ENCODE data around the gene OR52A5. TPM values are rescaled to one million over a fixed set of nuclear protein-coding genes. Genes with fewer than 3 reads are reported as not detected.

The OR52A5 gene
- total RNA-seq, 2 donors from 2014 or later, result not detected

Other genes with a start within 250 kb of the OR52A5 start
- not detected for gene OR51A7, start 234.6 kb downstream of the OR52A5 start, total RNA-seq
- not detected for gene OR51G2, start 219.0 kb downstream of the OR52A5 start, total RNA-seq
- not detected for gene OR51G1, start 214.0 kb downstream of the OR52A5 start, total RNA-seq
- gene OR51A4, start 190.8 kb downstream of the OR52A5 start, total RNA-seq, result not detected
- gene OR51A2, start 182.6 kb downstream of the OR52A5 start, total RNA-seq, result not detected
- gene OR51L1, start 143.5 kb downstream of the OR52A5 start, total RNA-seq, result not detected
- gene OR52J3, start 91.8 kb downstream of the OR52A5 start, total RNA-seq, result not detected
- gene OR52E2, start 78.7 kb downstream of the OR52A5 start, total RNA-seq, result not detected
- gene OR52E1, start 68.8 kb downstream of the OR52A5 start, total RNA-seq, result not detected
- not detected for gene OR52A1, start 16.4 kb upstream of the OR52A5 start, total RNA-seq
- not detected for gene OR51V1, start 62.3 kb upstream of the OR52A5 start, total RNA-seq
- not detected for gene HBB, start 88.7 kb upstream of the OR52A5 start, total RNA-seq
- 1 to 10 TPM in 1 of 2 donors, not detected in 1; 1.6 TPM for gene HBD, start 96.1 kb upstream of the OR52A5 start, total RNA-seq
- gene HBG1, start 111.5 kb upstream of the OR52A5 start, total RNA-seq, result not detected
- gene HBG2, start 116.4 kb upstream of the OR52A5 start, total RNA-seq, result under 1 TPM in 1 of 2 donors, not detected in 1; 0.41 TPM
- gene HBE1, start 131.6 kb upstream of the OR52A5 start, total RNA-seq, result not detected
- gene OR51B4, start 163.6 kb upstream of the OR52A5 start, total RNA-seq, result not detected
- not detected for gene OR51B2, start 185.9 kb upstream of the OR52A5 start, total RNA-seq
- under 1 TPM in 1 of 2 donors, not detected in 1; 0.34 TPM for gene OR51B5, start 205.2 kb upstream of the OR52A5 start, total RNA-seq
- not detected for gene OR51B6, start 213.2 kb upstream of the OR52A5 start, total RNA-seq
- not detected for gene OR51M1, start 245.5 kb upstream of the OR52A5 start, total RNA-seq

All from activated naive CD4-positive, alpha-beta T cell treated with anti-CD3 and anti-CD28 coated beads, Interleukin-2, amount 50 U/mL, for 72 hours (primary cell).